Measurements from ENCODE around the gene CRLF3.
"Not testable (repeated sequence)": the region's sequence is repeated elsewhere in the genome, so short reads cannot be mapped to it uniquely, and the experiment has no call there.

CRLF3 gene

GRCh38 chr17:30814860-30815259 lies 9.6 kb downstream of the CRLF3 start:
- DNase-seq (ENCODE audit: low read depth in 2 of 3, low spot score in 1 of 3): not testable (repeated sequence)

DNA sequence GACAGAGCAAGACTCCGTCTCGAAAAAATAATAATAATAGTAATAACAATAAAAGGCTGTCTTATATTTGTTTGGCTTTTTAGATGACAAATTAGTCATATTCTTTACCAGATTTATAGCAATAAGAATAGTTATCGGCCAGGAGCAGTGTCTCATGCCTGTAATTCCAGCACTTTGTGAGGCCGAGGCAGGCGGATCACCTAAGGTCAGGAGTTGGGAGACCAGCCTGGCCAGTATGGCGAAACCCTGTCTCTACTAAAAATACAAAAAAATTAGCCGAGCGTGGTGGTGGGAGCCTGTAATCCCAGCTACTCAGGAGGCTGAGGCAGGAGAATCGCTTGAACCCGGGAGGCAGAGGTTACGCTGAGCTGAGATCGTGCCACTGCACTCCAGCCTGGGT lies 10.3 kb downstream of the CRLF3 start:
- not testable (repeated sequence) for DNase-seq (ENCODE audit: low read depth in 2 of 3, low spot score in 1 of 3)

- no peak for DNase-seq (ENCODE audit: low read depth in 2 of 3, low spot score in 1 of 3)
Measured at GRCh38 chr17:30812218-30813177, 12.0 kb downstream of the CRLF3 start.

- no peak for DNase-seq (ENCODE audit: low read depth in 2 of 3, low spot score in 1 of 3)
Measured at GRCh38 chr17:30809867-30810266, 14.6 kb downstream of the CRLF3 start.

DNA sequence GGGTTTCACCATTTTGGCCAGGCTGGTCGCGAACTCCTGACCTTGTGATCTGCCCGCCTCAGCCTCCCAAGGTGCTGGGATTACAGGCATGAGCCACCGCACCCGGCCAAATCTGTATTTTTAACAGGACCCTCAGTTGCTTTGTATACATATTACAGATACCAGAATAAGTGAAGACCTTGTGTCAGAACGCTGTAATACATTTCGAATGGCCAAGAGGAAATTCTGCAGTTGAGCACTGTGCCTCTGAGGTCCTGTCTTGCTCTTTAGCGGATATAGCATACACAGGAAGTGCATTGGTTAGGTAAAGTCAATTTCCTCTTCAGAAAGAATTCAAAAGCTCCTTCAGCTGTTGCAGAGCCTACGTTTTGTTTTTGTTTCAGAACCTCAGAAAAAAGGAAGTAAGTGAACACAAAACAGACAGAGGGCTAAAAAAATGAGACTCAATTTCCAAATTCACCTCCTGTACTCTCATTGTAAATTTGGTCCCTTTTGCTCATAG lies 15.7 kb downstream of the CRLF3 start:
- no peak for DNase-seq (ENCODE audit: low read depth in 2 of 3, low spot score in 1 of 3)

- DNase-seq (ENCODE audit: low read depth in 2 of 3, low spot score in 1 of 3): no peak
Measured at GRCh38 chr17:30807896-30808295, 16.6 kb downstream of the CRLF3 start.

- DNase-seq (ENCODE audit: low read depth in 2 of 3, low spot score in 1 of 3): no peak
Measured at GRCh38 chr17:30805944-30806456, 18.5 kb downstream of the CRLF3 start.

DNA sequence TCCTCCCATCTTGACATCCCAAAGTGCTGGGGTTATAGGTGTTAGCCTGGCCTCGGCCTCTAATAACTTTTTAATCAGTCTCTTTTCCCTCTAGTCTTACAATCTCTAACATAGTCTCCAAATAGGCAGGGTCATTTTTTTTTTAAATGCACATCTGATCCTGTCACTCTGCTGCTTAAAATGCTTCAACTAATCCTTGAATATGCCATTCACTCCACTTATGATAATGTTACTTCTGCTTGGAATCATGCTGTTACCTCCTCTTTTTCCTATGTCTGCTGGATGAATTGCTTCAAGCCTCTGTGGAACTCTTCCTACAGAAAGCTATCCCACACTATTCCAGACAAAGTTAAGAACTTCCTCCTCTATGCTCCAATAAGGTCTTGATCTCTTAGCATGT lies 22.8 kb downstream of the CRLF3 start:
- no peak for DNase-seq (ENCODE audit: low read depth in 2 of 3, low spot score in 1 of 3)

- no peak for DNase-seq (ENCODE audit: low read depth in 2 of 3, low spot score in 1 of 3)
Measured at GRCh38 chr17:30796016-30796415, 28.5 kb downstream of the CRLF3 start.

DNA sequence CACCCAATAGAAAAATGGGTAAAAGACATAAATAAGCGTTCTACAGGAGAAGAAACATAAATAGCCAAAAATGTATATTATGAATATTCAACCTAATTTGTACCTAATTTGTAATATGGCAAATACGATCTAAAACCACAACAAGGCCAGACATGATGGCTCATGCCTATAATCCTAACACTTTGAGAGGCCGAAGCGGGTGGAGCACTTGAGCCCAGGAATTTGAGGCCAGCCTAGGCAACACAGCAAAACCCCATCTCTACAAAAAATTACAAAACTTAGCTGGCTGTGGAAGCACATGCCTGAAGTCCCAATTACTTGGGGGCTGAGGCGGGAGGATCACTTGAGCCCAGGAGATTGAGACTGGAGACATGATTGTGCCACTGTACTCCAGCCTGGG lies 30.1 kb downstream of the CRLF3 start:
- no peak for DNase-seq (ENCODE audit: low read depth in 2 of 3, low spot score in 1 of 3)

DNA sequence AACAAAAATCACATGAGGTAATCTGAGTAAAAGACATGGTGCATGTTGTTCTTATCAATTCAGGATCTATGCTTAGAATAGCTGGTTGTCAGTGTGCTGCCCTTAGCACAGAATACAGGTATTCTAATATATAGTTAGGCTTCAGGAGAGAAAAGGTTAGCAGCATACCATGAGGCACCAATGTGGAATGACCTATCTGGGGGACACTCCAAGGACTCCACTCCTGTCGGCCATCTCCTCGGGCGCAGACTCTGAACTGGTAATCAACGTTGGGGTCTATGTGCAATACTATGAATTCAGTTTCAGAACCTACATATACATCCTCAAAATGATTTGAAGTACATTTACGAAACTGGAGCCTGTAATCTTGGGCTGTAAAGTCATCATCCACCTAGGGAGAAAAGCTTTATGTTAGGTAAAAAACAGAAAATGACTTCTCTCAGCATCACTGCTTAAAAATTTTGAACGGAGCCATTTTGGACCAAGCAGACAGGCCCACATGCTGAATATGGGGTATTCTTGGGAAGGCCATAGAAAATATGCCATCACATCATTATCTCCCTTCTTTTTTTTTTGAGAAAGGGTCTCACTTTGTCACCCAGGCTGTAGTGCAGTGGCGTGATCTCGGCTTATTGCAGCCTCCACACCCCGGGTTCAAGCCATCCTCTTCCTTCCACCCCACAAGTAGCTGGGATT lies 31.1 kb downstream of the CRLF3 start:
- DNase-seq (ENCODE audit: low read depth in 2 of 3, low spot score in 1 of 3): no peak

DNA sequence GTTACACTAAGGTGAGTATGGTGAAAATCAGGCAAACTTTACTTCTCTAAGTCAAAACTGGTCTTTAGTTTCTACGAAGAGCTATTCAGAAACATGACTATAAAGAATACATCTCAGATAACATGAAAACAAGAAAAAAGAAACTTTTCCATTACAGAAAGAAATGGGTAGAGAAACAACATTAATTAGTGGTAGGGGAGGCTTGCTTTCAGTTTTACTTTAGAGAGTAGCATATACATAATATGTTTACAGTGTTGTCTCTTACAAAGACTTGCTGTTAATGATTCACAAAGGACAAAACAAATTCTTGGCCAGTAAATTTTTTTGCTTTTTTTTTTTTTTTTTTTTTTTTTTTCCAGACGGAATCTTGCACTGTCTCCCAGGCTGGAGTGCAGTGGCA lies 34.2 kb downstream of the CRLF3 start:
- DNase-seq (ENCODE audit: low read depth in 2 of 3, low spot score in 1 of 3): no peak

DNA sequence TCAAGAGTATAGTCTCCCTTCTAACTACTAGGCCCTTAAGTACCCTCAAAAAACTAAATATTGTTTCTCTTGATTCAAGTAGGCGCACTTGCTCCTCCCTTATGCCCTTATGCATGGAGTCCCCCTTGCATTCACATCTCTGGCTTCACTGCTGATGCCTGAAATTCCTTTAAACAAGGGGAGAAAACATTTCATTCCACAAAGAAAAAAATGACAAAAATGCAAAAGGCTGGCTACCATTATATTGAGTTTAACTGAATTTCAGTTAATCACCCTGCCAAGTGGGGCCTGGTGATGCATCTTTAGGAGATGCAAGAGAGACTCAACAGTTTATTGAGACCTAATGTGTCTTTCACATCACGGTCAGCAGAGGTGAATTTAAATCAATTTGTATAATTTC lies 35.6 kb downstream of the CRLF3 start:
- DNase-seq (ENCODE audit: low read depth in 2 of 3, low spot score in 1 of 3): no peak

GRCh38 chr17:30782206-30782605 lies 42.3 kb downstream of the CRLF3 start:
- DNase-seq (ENCODE audit: low read depth in 2 of 3, low spot score in 1 of 3): no peak

GRCh38 chr17:30780343-30780742 lies 44.1 kb downstream of the CRLF3 start:
- peak; percentile 10 to 18 (median 12) for DNase-seq (ENCODE audit: low read depth in 2 of 3, low spot score in 1 of 3)

GRCh38 chr17:30768771-30769170 lies 55.7 kb downstream of the CRLF3 start:
- DNase-seq (ENCODE audit: low read depth in 2 of 3, low spot score in 1 of 3): not testable (repeated sequence)

GRCh38 chr17:30767641-30768404 lies 56.7 kb downstream of the CRLF3 start:
- DNase-seq (ENCODE audit: low read depth in 2 of 3, low spot score in 1 of 3): not testable (repeated sequence)

- no peak for DNase-seq (ENCODE audit: low read depth in 2 of 3, low spot score in 1 of 3)
Measured at GRCh38 chr17:30761060-30761459, 63.4 kb downstream of the CRLF3 start.

- DNase-seq (ENCODE audit: low read depth in 2 of 3, low spot score in 1 of 3): not testable (repeated sequence)
Measured at GRCh38 chr17:30753291-30753690, 71.2 kb downstream of the CRLF3 start.

- DNase-seq (ENCODE audit: low read depth in 2 of 3, low spot score in 1 of 3): not testable (repeated sequence)
Measured at GRCh38 chr17:30750982-30751381, 73.5 kb downstream of the CRLF3 start.

- DNase-seq (ENCODE audit: low read depth in 2 of 3, low spot score in 1 of 3): not testable (repeated sequence)
Measured at GRCh38 chr17:30747621-30748020, 76.9 kb downstream of the CRLF3 start.
